GM10266 (cell line): ENCODE results near the gene NEK7.

Experiments used
- DNase-seq: peaks from one replicate; pipeline ENCODE4 v3.0.0; 2012; ENCODE audit errors: extremely low spot score
- CTCF ChIP-seq: IDR thresholded peaks from 2 replicates; pipeline ENCODE4 v1.5.1; 2012; ENCODE audit warnings: mild to moderate bottlenecking, low read depth; ENCODE audit not compliant: control insufficient read depth, insufficient read depth; ENCODE audit errors: missing control alignments

NEK7 gene

GRCh38 chr1:198340139-198340538 lies 183.3 kb downstream of the NEK7 start:
- TF ChIP-seq CTCF, result no peak
- DNase-seq, result no peak

GRCh38 chr1:198346178-198346577 lies 189.4 kb downstream of the NEK7 start:
- no peak for TF ChIP-seq CTCF

GRCh38 chr1:198350456-198350855 lies 193.7 kb downstream of the NEK7 start:
- DNase-seq, result no peak
- no peak for TF ChIP-seq CTCF

More at GRCh38 chr1:198346178-198346577, 189.4 kb downstream of the NEK7 start:
- no peak for DNase-seq

- TF ChIP-seq CTCF, result no peak
These were observed 196.3 kb downstream of the NEK7 start for GRCh38 chr1:198352975-198353695.

GRCh38 chr1:198357937-198358336 lies 201.1 kb downstream of the NEK7 start:
- DNase-seq, result no peak
- TF ChIP-seq CTCF, result no peak

More at GRCh38 chr1:198352975-198353695, 196.3 kb downstream of the NEK7 start:
- DNase-seq, result peak; percentile 28

- TF ChIP-seq CTCF, result peak; percentile 45
- no peak for DNase-seq
These were observed 202.3 kb downstream of the NEK7 start for GRCh38 chr1:198359024-198359653.

GRCh38 chr1:198360208-198360729 lies 203.5 kb downstream of the NEK7 start:
- no peak for TF ChIP-seq CTCF

More at GRCh38 chr1:198360208-198360729, 203.5 kb downstream of the NEK7 start:
- DNase-seq, result no peak
